HG03066 (cell line): ENCODE results near the gene DHRS3.

Experiments
- ATAC-seq: cut with Tn5 transposase; IDR thresholded peaks from one replicate; pipeline ENCODE4 v1.9.1; 2021; ENCODE audit warnings: low read depth; ENCODE audit not compliant: unreplicated experiment

The DHRS3 gene

GRCh38 chr1:12640237-12640957 lies 22.4 kb upstream of the DHRS3 start:
- ATAC-seq: no peak

- no peak for ATAC-seq
Measured at GRCh38 chr1:12637693-12638092, 19.7 kb upstream of the DHRS3 start.

GRCh38 chr1:12636098-12636950 lies 18.3 kb upstream of the DHRS3 start:
- no peak for ATAC-seq

GRCh38 chr1:12634696-12635202 lies 16.7 kb upstream of the DHRS3 start:
- no peak for ATAC-seq

- no peak for ATAC-seq
Measured at GRCh38 chr1:12634156-12634555, 16.1 kb upstream of the DHRS3 start.

GRCh38 chr1:12631571-12631970 lies 13.6 kb upstream of the DHRS3 start:
- ATAC-seq: no peak

- no peak for ATAC-seq
Measured at GRCh38 chr1:12630946-12631530, 13.0 kb upstream of the DHRS3 start.

- ATAC-seq: no peak
Measured at GRCh38 chr1:12629985-12630760, 12.2 kb upstream of the DHRS3 start.

GRCh38 chr1:12629511-12629956 lies 11.5 kb upstream of the DHRS3 start:
- no peak for ATAC-seq

GRCh38 chr1:12627296-12627695 lies 9.3 kb upstream of the DHRS3 start:
- no peak for ATAC-seq

- ATAC-seq: no peak
Measured at GRCh38 chr1:12626888-12627287, 8.9 kb upstream of the DHRS3 start.

GRCh38 chr1:12625276-12625675 lies 7.3 kb upstream of the DHRS3 start:
- no peak for ATAC-seq

GRCh38 chr1:12622506-12622905 lies 4.5 kb upstream of the DHRS3 start:
- no peak for ATAC-seq

- no peak for ATAC-seq
Measured at GRCh38 chr1:12621346-12622335, 3.6 kb upstream of the DHRS3 start.

GRCh38 chr1:12620931-12621330 lies 2.9 kb upstream of the DHRS3 start:
- no peak for ATAC-seq

GRCh38 chr1:12620488-12620865 lies 2.5 kb upstream of the DHRS3 start:
- ATAC-seq: no peak

GRCh38 chr1:12619792-12620487 lies 1.9 kb upstream of the DHRS3 start:
- ATAC-seq: no peak

- no peak for ATAC-seq
Measured at GRCh38 chr1:12618965-12619791, 1.2 kb upstream of the DHRS3 start.
